ENCODE data around the gene CD59. TPM values are rescaled to one million over a fixed set of nuclear protein-coding genes. Genes with fewer than 3 reads are reported as not detected.
A peak's percentile ranks its signal among the peaks of the same experiment; 100 is the strongest.

Gene CD59
- total and polyA plus RNA-seq, 10 of the 15 experiments (the other 5 are each of a cell fraction or from before 2014, with no cell fraction given), result 55.5 to 256 (median 181) TPM

DNA sequence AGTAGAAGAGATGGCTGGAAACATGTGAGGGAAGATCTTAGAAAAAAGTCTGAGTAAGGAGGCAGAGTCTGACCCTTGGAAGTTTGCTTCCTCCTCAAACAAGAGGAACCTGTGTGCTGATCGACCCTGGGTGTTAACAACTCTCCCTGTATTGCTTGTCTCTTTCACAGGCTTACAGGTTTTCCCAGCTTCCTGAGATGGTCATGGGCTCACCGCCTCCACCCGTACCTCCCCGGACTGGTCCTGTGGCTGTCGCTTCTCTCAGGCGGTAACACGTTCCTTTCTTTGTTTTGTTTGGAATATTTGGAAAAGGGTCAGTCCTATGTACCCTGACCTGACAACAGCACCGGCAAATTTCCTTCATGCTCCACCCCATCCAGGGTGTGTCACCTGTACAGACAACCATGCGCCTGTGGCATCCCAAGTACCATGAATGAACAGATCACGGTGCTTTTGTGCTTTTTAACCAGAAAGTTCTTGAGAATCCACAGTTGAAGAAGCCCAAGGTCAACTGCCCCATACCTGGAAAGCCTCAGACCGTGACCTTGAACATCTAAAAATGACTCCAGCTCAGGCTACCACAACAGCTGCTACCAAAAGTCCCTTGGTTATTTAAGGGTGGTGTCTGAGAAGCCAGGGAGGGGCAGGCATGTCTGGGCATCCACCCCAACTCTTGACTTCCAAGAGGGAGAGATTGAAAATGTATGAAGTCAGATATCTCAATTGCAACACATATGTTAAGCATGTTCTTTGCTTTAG, 80.2 kb downstream of the CD59 start:
- SMC1A ChIA-PET (ENCODE audit: uncharacterized antibody, unreplicated experiment), result interaction anchor here (1.4 kb wide), 1 partner anchor 30 kb away, joined by 3 read pairs; no protein-coding TSS in a partner anchor
- no peak for FAIRE-seq
- BruUV-seq (replicated peaks), result no TSS peak
- TF ChIP-seq ZSCAN29 (IDR thresholded peaks at IDR 0.05) (no peak), NRF1 (conservative IDR thresholded peaks at IDR 0.05; ENCODE audit: low read depth, low read length) (no peak), MYC (IDR thresholded peaks at IDR 0.05; ENCODE audit: insufficient read depth, insufficient read length, insufficient replicate concordance, low read length, severe bottlenecking) (no peak), IKZF2 (IDR thresholded peaks at IDR 0.05) (peak in 1 of 2 experiments; percentile 29; a peak in 2 of 4 replicates), NFIC (IDR thresholded peaks at IDR 0.05; ENCODE audit: low read depth, low read length) (no peak; the same call in 1 of the 2 replicates), TCF12 (IDR thresholded peaks at IDR 0.05; ENCODE audit: low read depth, low read length) (peak; percentile 67), MEF2A (IDR thresholded peaks at IDR 0.05; ENCODE audit: insufficient read depth, low read depth, low read length) (peak; percentile 81), HDAC2 (IDR thresholded peaks at IDR 0.05) (no peak), FOS (IDR thresholded peaks at IDR 0.05; ENCODE audit: borderline replicate concordance, extremely low read depth, insufficient read length) (no peak), MYB (IDR thresholded peaks at IDR 0.05; ENCODE audit: borderline replicate concordance, low read depth, low read length) (no peak), SREBF2 (IDR thresholded peaks at IDR 0.05; ENCODE audit: low read length) (no peak), NR2F1 (conservative IDR thresholded peaks at IDR 0.05) (peak; percentile 68; the same call in 1 of the 2 replicates), CEBPB (IDR thresholded peaks at IDR 0.05; ENCODE audit: borderline replicate concordance in 1 of 2, low read depth in 2 of 2, low read length in 2 of 2) (no peak), MEF2B (IDR thresholded peaks at IDR 0.05; ENCODE audit: partially characterized antibody, poor library complexity, severe bottlenecking) (peak; percentile 30), TCF3 (IDR thresholded peaks at IDR 0.05; ENCODE audit: borderline replicate concordance, insufficient read depth, low read depth, low read length) (peak; percentile 61; the same call in 1 of the 2 replicates), RUNX3 (IDR thresholded peaks at IDR 0.05; ENCODE audit: low read length) (peak; percentile 81), FOXM1 (IDR thresholded peaks at IDR 0.05; ENCODE audit: low read depth, low read length) (peak; percentile 70; the same call in 1 of the 2 replicates), EED (IDR thresholded peaks at IDR 0.05; ENCODE audit: low read depth) (0 out of 2 replicates have a peak, but pooled peaks have one; percentile 17), IKZF1 (conservative IDR thresholded peaks at IDR 0.05) (0 out of 2 replicates have a peak, but pooled peaks have one; percentile 23)
- TF ChIP-seq, protein P1, sequence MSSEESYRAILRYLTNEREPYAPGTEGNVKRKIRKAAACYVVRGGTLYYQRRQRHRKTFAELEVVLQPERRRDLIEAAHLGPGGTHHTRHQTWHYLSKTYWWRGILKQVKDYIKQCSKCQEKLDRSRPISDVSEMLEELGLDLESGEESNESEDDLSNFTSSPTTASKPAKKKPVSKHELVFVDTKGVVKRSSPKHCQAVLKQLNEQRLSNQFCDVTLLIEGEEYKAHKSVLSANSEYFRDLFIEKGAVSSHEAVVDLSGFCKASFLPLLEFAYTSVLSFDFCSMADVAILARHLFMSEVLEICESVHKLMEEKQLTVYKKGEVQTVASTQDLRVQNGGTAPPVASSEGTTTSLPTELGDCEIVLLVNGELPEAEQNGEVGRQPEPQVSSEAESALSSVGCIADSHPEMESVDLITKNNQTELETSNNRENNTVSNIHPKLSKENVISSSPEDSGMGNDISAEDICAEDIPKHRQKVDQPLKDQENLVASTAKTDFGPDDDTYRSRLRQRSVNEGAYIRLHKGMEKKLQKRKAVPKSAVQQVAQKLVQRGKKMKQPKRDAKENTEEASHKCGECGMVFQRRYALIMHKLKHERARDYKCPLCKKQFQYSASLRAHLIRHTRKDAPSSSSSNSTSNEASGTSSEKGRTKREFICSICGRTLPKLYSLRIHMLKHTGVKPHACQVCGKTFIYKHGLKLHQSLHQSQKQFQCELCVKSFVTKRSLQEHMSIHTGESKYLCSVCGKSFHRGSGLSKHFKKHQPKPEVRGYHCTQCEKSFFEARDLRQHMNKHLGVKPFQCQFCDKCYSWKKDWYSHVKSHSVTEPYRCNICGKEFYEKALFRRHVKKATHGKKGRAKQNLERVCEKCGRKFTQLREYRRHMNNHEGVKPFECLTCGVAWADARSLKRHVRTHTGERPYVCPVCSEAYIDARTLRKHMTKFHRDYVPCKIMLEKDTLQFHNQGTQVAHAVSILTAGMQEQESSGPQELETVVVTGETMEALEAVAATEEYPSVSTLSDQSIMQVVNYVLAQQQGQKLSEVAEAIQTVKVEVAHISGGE (CRISPR knock-in tag; IDR thresholded peaks at IDR 0.05), result no peak
- TF ChIP-seq, protein P2, sequence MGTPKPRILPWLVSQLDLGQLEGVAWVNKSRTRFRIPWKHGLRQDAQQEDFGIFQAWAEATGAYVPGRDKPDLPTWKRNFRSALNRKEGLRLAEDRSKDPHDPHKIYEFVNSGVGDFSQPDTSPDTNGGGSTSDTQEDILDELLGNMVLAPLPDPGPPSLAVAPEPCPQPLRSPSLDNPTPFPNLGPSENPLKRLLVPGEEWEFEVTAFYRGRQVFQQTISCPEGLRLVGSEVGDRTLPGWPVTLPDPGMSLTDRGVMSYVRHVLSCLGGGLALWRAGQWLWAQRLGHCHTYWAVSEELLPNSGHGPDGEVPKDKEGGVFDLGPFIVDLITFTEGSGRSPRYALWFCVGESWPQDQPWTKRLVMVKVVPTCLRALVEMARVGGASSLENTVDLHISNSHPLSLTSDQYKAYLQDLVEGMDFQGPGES (IDR thresholded peaks at IDR 0.05), result no peak

More for the DNA sequence above, 80.2 kb downstream of the CD59 start:
- Histone ChIP-seq H4K20me1 (ENCODE audit: control insufficient read depth, insufficient read depth) (no peaks in the 10 kb centered on the region), H3K9ac (ENCODE audit: control insufficient read depth, insufficient read depth, low read length) (0 out of 2 replicates have a peak overlapping the region, but pooled peaks have one; percentile 4), H3K4me3 (no peak overlapping the region), H3K36me3 (ENCODE audit: control insufficient read depth in 2 of 2, insufficient read depth in 2 of 2, low read length in 1 of 2) (no peaks in the 10 kb centered on the region), H3K27ac (ENCODE audit: control insufficient read depth, insufficient read depth) (peak overlapping the region; percentile 41), H3K4me2 (ENCODE audit: control insufficient read depth, insufficient read depth) (peak overlapping the region; percentile 42; the same call in 1 of the 2 replicates), H2AFZ (ENCODE audit: control insufficient read depth, low read depth, low read length) (peak overlapping the region; percentile 1; the same call in 1 of the 2 replicates), H3K4me1 (ENCODE audit: control insufficient read depth, insufficient read depth, low read length) (peaks cover 19% of the 10 kb centered on the region), H3K79me2 (ENCODE audit: control insufficient read depth, insufficient read depth, low read length) (no peaks in the 10 kb centered on the region), H3K27me3 (replicated peaks in 1 of 2; ENCODE audit: control insufficient read depth in 2 of 2, insufficient read depth in 2 of 2, low read length in 1 of 2) (no peaks in the 10 kb centered on the region), H3K9me3 (replicated peaks; ENCODE audit: control insufficient read depth, insufficient read depth, low read length) (no peaks in the 10 kb centered on the region)
- in situ Hi-C loops (cut with MboI), result no loop called here
- ChIA-PET POLR2A (no interaction called here), RAD21 (ENCODE audit: unreplicated experiment) (no interaction called here), CTCF (no interaction called here)
- peak; percentile 86 for ATAC-seq
- 52% methylated on average over 11 of the region's 11 CpGs for WGBS (ENCODE audit: insufficient coverage, insufficient replicate concordance, low lambda C conversion rate, missing lambda C conversion rate)
- DNase-seq (ENCODE audit: low read depth, low spot score), result peak; percentile 53
- intact Hi-C loops (cut with micrococcal nuclease; ENCODE audit: unreplicated experiment), result no loop called here
